Astrocyte (in vitro differentiated cells and primary cell): Measurements from ENCODE around the gene LY86. TPM values are rescaled to one million over a fixed set of nuclear protein-coding genes. Genes with fewer than 3 reads are reported as not detected.
"Not testable (repeated sequence)": the region's sequence is repeated elsewhere in the genome, so short reads cannot be mapped to it uniquely, and the experiment has no call there.

Experiments used
- DNase-seq: peaks from one replicate; pipeline ENCODE4 v3.0.0-alpha.2; 2010; ENCODE audit warnings: low read depth
- FAIRE-seq: peaks from 2 replicates; lab custom pipeline; 2011; peaks lifted over from hg19 to GRCh38; lab: Jason Lieb, UNC
- H2AFZ ChIP-seq: 2 replicates; pipeline ENCODE4 v1.6.0; 2012; ENCODE audit warnings: low read depth, low read length, inconsistent platforms
- H3K27ac ChIP-seq: 2 replicates; pipeline ENCODE4 v1.5.1; 2011; ENCODE audit warnings: low read depth, low read length, inconsistent platforms
- H3K27me3 ChIP-seq: 2 replicates; pipeline ENCODE4 v1.6.0; 2011; ENCODE audit warnings: low read length, inconsistent platforms; ENCODE audit not compliant: insufficient read depth
- H3K36me3 ChIP-seq: 2 replicates; pipeline ENCODE4 v1.5.1; 2011; ENCODE audit warnings: low read length, inconsistent platforms; ENCODE audit not compliant: insufficient read depth
- H3K4me1 ChIP-seq: 2 replicates; pipeline ENCODE4 v1.5.1; 2011; ENCODE audit warnings: low read length, inconsistent platforms; ENCODE audit not compliant: insufficient read depth
- H3K4me2 ChIP-seq: 2 replicates; pipeline ENCODE4 v1.6.0; 2012; ENCODE audit warnings: low read length, inconsistent platforms
- H3K4me3 ChIP-seq: 2 replicates; pipeline ENCODE4 v1.5.1; 2011; ENCODE audit warnings: low read depth, mild to moderate bottlenecking, low read length, inconsistent platforms; ENCODE audit not compliant: insufficient read depth
- H3K79me2 ChIP-seq: 2 replicates; pipeline ENCODE4 v1.6.0; 2012; ENCODE audit warnings: mild to moderate bottlenecking, low read length, inconsistent platforms; ENCODE audit not compliant: insufficient read depth
- H3K9ac ChIP-seq: 2 replicates; pipeline ENCODE4 v1.6.0; 2012; ENCODE audit warnings: mild to moderate bottlenecking, low read length, inconsistent platforms
- H3K9me3 ChIP-seq: 2 replicates; pipeline ENCODE4 v1.5.1; 2012; ENCODE audit warnings: low read depth, mild to moderate bottlenecking, low read length, inconsistent platforms; ENCODE audit not compliant: insufficient read depth
- H4K20me1 ChIP-seq: 2 replicates; pipeline ENCODE4 v1.6.0; 2012; ENCODE audit warnings: low read length, inconsistent platforms; ENCODE audit not compliant: insufficient read depth
- H3K27ac Mint-ChIP-seq: one replicate; pipeline ENCODE4 v1.8.0; 2021; ENCODE audit warnings: mild to moderate bottlenecking, mixed read lengths; ENCODE audit not compliant: unreplicated experiment
- H3K27me3 Mint-ChIP-seq: one replicate; pipeline ENCODE4 v1.8.0; 2021; ENCODE audit warnings: low read depth, mixed read lengths; ENCODE audit not compliant: unreplicated experiment
- H3K36me3 Mint-ChIP-seq: one replicate; pipeline ENCODE4 v1.8.0; 2021; ENCODE audit warnings: low read depth, mixed read lengths; ENCODE audit not compliant: unreplicated experiment
- H3K4me1 Mint-ChIP-seq: one replicate; pipeline ENCODE4 v1.8.0; 2021; ENCODE audit warnings: low read depth, mixed read lengths; ENCODE audit not compliant: unreplicated experiment
- H3K4me3 Mint-ChIP-seq: one replicate; pipeline ENCODE4 v1.8.0; 2021; ENCODE audit warnings: mild to moderate bottlenecking, moderate library complexity, mixed read lengths; ENCODE audit not compliant: unreplicated experiment
- H3K9me3 Mint-ChIP-seq: one replicate; pipeline ENCODE4 v1.8.0; 2021; ENCODE audit warnings: mild to moderate bottlenecking, mixed read lengths; ENCODE audit not compliant: unreplicated experiment
- EZH2 ChIP-seq: IDR thresholded peaks from 2 replicates; pipeline ENCODE4 v1.6.1; 2012; ENCODE audit warnings: mild to moderate bottlenecking, low read length, inconsistent platforms; ENCODE audit not compliant: insufficient read depth
- total RNA-seq: library from RNA; stranded (reverse); gene quantifications from 2 replicates; pipeline ENCODE4 v1.2.1, GENCODE V29; 2021
- TF ChIP-seq, protein P1 (sequence below): IDR thresholded peaks from 2 replicates; pipeline ENCODE4 v1.5.1; 2011; ENCODE audit warnings: low read depth, mild to moderate bottlenecking, inconsistent platforms, low read length, moderate library complexity; ENCODE audit not compliant: insufficient read depth

The LY86 gene
- total RNA-seq, 1 donor from 2014 or later = not detected

DNA sequence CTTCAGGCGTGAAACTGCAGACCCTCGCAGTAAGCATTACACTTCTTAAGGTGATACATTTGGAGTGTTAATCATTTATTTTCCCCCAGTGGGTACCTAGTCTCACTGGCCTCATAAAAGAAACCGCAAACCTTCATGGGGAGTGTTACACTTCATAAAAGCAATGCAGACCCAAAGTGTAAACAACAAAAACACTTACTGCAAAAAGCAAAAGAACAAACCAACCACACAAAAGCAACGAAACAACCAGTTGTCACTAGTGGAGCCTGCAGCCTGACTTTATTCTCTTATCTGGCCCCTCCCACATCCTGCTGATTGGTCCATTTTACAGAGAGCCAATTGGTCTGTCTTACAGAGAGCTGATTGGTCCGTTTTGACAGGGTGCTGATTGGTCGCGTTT, 23.8 kb downstream of the LY86 start:
- H3K27me3 ChIP-seq = no peaks in the 10 kb centered on the region
- H3K9me3 Mint-ChIP-seq = peaks cover 5% of the 10 kb centered on the region
- H3K4me1 Mint-ChIP-seq = peaks cover 5% of the 10 kb centered on the region
- H2AFZ ChIP-seq = no peak overlapping the region
- H3K27me3 Mint-ChIP-seq = peaks cover 6% of the 10 kb centered on the region
- no peak overlapping the region for H3K27ac Mint-ChIP-seq
- no peak overlapping the region for H3K4me2 ChIP-seq
- DNase-seq (no peak), FAIRE-seq (no peak)
- H3K36me3 ChIP-seq = no peaks in the 10 kb centered on the region
- no peak overlapping the region for H3K4me3 ChIP-seq
- no peak overlapping the region for H3K9ac ChIP-seq
- peaks cover 2% of the 10 kb centered on the region for H3K9me3 ChIP-seq
- no peaks in the 10 kb centered on the region for H3K4me1 ChIP-seq
- H3K36me3 Mint-ChIP-seq = peaks cover 1% of the 10 kb centered on the region
- TF ChIP-seq EZH2 = no peak
- TF ChIP-seq, protein P1, sequence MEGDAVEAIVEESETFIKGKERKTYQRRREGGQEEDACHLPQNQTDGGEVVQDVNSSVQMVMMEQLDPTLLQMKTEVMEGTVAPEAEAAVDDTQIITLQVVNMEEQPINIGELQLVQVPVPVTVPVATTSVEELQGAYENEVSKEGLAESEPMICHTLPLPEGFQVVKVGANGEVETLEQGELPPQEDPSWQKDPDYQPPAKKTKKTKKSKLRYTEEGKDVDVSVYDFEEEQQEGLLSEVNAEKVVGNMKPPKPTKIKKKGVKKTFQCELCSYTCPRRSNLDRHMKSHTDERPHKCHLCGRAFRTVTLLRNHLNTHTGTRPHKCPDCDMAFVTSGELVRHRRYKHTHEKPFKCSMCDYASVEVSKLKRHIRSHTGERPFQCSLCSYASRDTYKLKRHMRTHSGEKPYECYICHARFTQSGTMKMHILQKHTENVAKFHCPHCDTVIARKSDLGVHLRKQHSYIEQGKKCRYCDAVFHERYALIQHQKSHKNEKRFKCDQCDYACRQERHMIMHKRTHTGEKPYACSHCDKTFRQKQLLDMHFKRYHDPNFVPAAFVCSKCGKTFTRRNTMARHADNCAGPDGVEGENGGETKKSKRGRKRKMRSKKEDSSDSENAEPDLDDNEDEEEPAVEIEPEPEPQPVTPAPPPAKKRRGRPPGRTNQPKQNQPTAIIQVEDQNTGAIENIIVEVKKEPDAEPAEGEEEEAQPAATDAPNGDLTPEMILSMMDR = no peak
- H4K20me1 ChIP-seq = no peaks in the 10 kb centered on the region
- no peak overlapping the region for H3K4me3 Mint-ChIP-seq
- H3K79me2 ChIP-seq = no peaks in the 10 kb centered on the region
- no peak overlapping the region for H3K27ac ChIP-seq

DNA sequence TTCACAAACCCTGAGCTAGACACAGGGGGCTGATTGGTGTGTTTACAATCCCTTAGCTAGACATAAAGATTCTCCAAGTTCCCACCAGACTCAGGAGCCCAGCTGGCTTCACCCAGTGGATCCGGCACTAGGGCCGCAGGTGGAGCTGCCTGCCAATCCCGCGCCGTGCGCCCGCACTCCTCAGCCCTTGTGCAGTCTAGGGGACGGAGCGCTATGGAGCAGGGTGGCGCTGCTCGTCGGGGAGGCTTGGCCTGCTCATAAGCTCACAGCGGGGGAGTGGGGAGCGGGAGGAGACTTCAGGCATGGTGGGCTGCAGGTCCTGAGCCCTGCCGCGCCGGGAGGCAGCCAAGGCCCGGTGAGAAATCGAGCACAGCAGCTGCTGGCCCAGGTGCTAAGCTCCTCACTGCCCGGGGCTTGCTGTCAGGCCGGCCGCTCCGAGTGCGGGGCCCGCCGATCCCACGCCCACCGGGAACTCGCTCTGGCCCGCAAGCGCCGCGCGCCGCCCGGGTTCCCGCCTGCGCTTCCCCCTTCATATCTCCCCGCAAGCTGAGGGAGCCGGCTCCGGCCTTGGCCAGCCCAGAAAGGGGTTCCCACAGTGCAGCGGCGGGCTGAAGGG, 24.7 kb downstream of the LY86 start:
- not testable (repeated sequence) for DNase-seq, H3K4me1 ChIP-seq, H3K36me3 ChIP-seq, H3K79me2 ChIP-seq, H3K4me1 Mint-ChIP-seq, H4K20me1 ChIP-seq, H3K27ac Mint-ChIP-seq, H3K9ac ChIP-seq, H3K9me3 Mint-ChIP-seq, H3K27me3 Mint-ChIP-seq, H3K9me3 ChIP-seq, H3K4me2 ChIP-seq, H3K4me3 Mint-ChIP-seq, FAIRE-seq, H3K27ac ChIP-seq, H3K4me3 ChIP-seq, H2AFZ ChIP-seq, H3K36me3 Mint-ChIP-seq, H3K27me3 ChIP-seq

DNA sequence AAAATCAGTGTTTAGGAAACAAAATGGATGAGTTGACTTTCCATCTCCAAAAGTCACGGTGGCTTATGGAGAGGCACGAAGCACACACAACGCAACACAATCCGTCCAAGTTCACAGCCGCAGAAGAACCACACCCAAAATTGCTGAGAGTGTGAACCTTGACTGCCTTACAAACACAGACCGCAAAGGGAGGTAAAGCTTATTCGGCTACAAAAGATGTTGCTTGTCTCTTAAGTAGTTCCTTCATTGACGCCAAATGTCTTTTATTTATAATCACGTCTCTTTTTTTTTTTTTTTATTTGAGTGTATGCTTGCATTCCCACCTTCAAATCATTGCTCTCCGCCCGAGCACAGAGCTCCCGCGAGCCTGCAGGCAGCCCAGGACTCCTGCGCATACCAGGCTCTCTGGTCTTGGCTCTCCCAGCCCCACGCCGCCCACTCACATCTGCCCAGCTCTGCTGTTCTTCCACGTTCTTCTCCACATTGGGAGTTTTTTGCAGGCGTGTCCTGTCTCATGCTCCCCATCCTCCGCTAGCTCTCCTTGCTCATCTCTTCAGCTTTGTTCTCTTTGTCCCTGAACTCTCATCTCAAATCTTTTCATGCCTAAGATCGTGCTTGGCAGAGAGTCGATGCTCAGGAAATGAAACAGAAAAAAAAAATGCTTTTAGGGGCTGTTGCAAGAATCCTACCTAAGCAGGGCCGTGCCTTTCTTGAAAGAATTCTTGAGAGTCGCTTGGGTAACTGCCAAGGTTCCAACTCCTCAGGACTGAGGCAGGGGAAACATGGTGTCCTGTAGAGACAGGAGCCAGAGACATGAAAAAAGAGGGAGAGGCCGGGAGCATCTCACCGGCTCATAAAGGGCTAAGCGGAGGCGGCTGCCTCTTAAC, 25.8 kb downstream of the LY86 start:
- Mint-ChIP-seq H3K36me3 (peaks cover 1% of the 10 kb centered on the region), H3K27me3 (peaks cover 9% of the 10 kb centered on the region), H3K27ac (no peak overlapping the region), H3K9me3 (peaks cover 5% of the 10 kb centered on the region), H3K4me3 (no peak overlapping the region), H3K4me1 (peaks cover 5% of the 10 kb centered on the region)
- H3K4me1 ChIP-seq = no peaks in the 10 kb centered on the region
- no peak for FAIRE-seq
- H3K36me3 ChIP-seq = no peaks in the 10 kb centered on the region
- peaks cover 2% of the 10 kb centered on the region for H3K9me3 ChIP-seq
- H2AFZ ChIP-seq = no peak overlapping the region
- no peaks in the 10 kb centered on the region for H4K20me1 ChIP-seq
- no peak overlapping the region for H3K4me2 ChIP-seq
- H3K27me3 ChIP-seq = no peaks in the 10 kb centered on the region
- no peak for DNase-seq
- no peak overlapping the region for H3K9ac ChIP-seq
- no peak overlapping the region for H3K27ac ChIP-seq
- H3K4me3 ChIP-seq = no peak overlapping the region
- no peaks in the 10 kb centered on the region for H3K79me2 ChIP-seq
- TF ChIP-seq EZH2 = no peak
- TF ChIP-seq, protein P1 = no peak
